ENCODE results near the gene STK39. TPM values are rescaled to one million over a fixed set of nuclear protein-coding genes. Genes with fewer than 3 reads are reported as not detected.

STK39 gene
- polyA plus RNA-seq, 1 donor (not counting 4 experiments of a cell fraction or from before 2014, with no cell fraction given) = 20.7 TPM

GRCh38 chr2:168145426-168146310 is 101.7 kb downstream of the STK39 start:
- H3K36me3 ChIP-seq (ENCODE audit: control insufficient read depth in 2 of 2, extremely low read depth in 1 of 2, insufficient read depth in 2 of 2, low read length in 2 of 2) = no peaks in the 10 kb centered on the region
- H3K79me2 ChIP-seq (ENCODE audit: control insufficient read depth, insufficient read depth, low read length) = no peaks in the 10 kb centered on the region
- no peak overlapping the region for H2AFZ ChIP-seq (ENCODE audit: control insufficient read depth, low read length)
- no peaks in the 10 kb centered on the region for H3K27me3 ChIP-seq (ENCODE audit: control insufficient read depth, extremely low read depth, insufficient read depth, low read length)
- H4K20me1 ChIP-seq (ENCODE audit: control insufficient read depth, extremely low read depth, insufficient read depth, low read length) = no peaks in the 10 kb centered on the region
- no peak overlapping the region for H3K4me3 ChIP-seq (ENCODE audit: control insufficient read depth in 2 of 3, extremely low read depth in 1 of 3, insufficient read depth in 2 of 3, low read depth in 1 of 3, low read length in 3 of 3)
- no peaks in the 10 kb centered on the region for H3K9me3 ChIP-seq (ENCODE audit: control insufficient read depth, low read depth, low read length)
- H3K9ac ChIP-seq (ENCODE audit: control insufficient read depth, extremely low read depth, insufficient read depth, low read length) = no peak overlapping the region
- FAIRE-seq (no peak), DNase-seq (ENCODE audit: low read depth, low spot score) (no peak)
- no peaks in the 10 kb centered on the region for H3K4me1 ChIP-seq (ENCODE audit: control insufficient read depth, extremely low read depth, insufficient read depth, low read length)
- no peak overlapping the region for H3K27ac ChIP-seq (ENCODE audit: control insufficient read depth, insufficient read depth, low read length)
- TF ChIP-seq CTCF (optimal IDR thresholded peaks at IDR 0.05 in 1 of 3, IDR thresholded peaks at IDR 0.05 in 1 of 3, conservative IDR thresholded peaks at IDR 0.05 in 1 of 3; ENCODE audit: extremely low read depth in 1 of 3, insufficient read depth in 2 of 3, low read length in 3 of 3) (no peak), EZH2 (IDR thresholded peaks at IDR 0.05; ENCODE audit: low read length) (no peak)
- no peak overlapping the region for H3K4me2 ChIP-seq (ENCODE audit: control insufficient read depth, extremely low read depth, insufficient read depth, low read depth, low read length)
- dilution Hi-C loops (cut with MboI; ENCODE audit: extremely low pct_ligation_motif_present, low sequenced_read_pairs) = no loop called here
- H3K9me1 ChIP-seq (ENCODE audit: control insufficient read depth, extremely low read depth, insufficient read depth, low read length) = no peaks in the 10 kb centered on the region

- Histone ChIP-seq H3K36me3 (ENCODE audit: control insufficient read depth in 2 of 2, extremely low read depth in 1 of 2, insufficient read depth in 2 of 2, low read length in 2 of 2) (no peaks in the 10 kb centered on the region), H3K9ac (ENCODE audit: control insufficient read depth, extremely low read depth, insufficient read depth, low read length) (no peak overlapping the region), H3K4me3 (ENCODE audit: control insufficient read depth in 2 of 3, extremely low read depth in 1 of 3, insufficient read depth in 2 of 3, low read depth in 1 of 3, low read length in 3 of 3) (no peak overlapping the region), H4K20me1 (ENCODE audit: control insufficient read depth, extremely low read depth, insufficient read depth, low read length) (no peaks in the 10 kb centered on the region), H3K27ac (ENCODE audit: control insufficient read depth, insufficient read depth, low read length) (no peak overlapping the region), H3K4me1 (ENCODE audit: control insufficient read depth, extremely low read depth, insufficient read depth, low read length) (no peaks in the 10 kb centered on the region), H2AFZ (ENCODE audit: control insufficient read depth, low read length) (no peak overlapping the region), H3K27me3 (ENCODE audit: control insufficient read depth, extremely low read depth, insufficient read depth, low read length) (no peaks in the 10 kb centered on the region), H3K9me1 (ENCODE audit: control insufficient read depth, extremely low read depth, insufficient read depth, low read length) (no peaks in the 10 kb centered on the region), H3K9me3 (ENCODE audit: control insufficient read depth, low read depth, low read length) (no peaks in the 10 kb centered on the region), H3K79me2 (ENCODE audit: control insufficient read depth, insufficient read depth, low read length) (no peaks in the 10 kb centered on the region), H3K4me2 (ENCODE audit: control insufficient read depth, extremely low read depth, insufficient read depth, low read depth, low read length) (no peak overlapping the region)
- dilution Hi-C loops (cut with MboI; ENCODE audit: extremely low pct_ligation_motif_present, low sequenced_read_pairs) = no loop called here
- FAIRE-seq (no peak), DNase-seq (ENCODE audit: low read depth, low spot score) (no peak)
- TF ChIP-seq CTCF (optimal IDR thresholded peaks at IDR 0.05 in 1 of 3, IDR thresholded peaks at IDR 0.05 in 1 of 3, conservative IDR thresholded peaks at IDR 0.05 in 1 of 3; ENCODE audit: extremely low read depth in 1 of 3, insufficient read depth in 2 of 3, low read length in 3 of 3) (no peak), EZH2 (IDR thresholded peaks at IDR 0.05; ENCODE audit: low read length) (no peak)
Observed at GRCh38 chr2:168145011-168145410, 102.4 kb downstream of the STK39 start.
